Breast epithelium (tissue), 3 donors: ENCODE results near the gene SAMD11.

Experiments
- POLR2A ChIP-seq: fragments of 450-650 bp; IDR thresholded peaks from one replicate; pipeline ENCODE4 v1.6.1; 2016; ENCODE audit warnings: antibody characterized with exemption, mild to moderate bottlenecking, moderate library complexity
- POLR2AphosphoS5 ChIP-seq, 3 donors: sonication (generic); formaldehyde crosslinking; IDR thresholded peaks; one replicate each; pipeline ENCODE4 v1.6.1; 2017; ENCODE audit warnings: antibody characterized with exemption in 3 of 3
- TF ChIP-seq, protein P1 (sequence below), 3 donors: fragments of 450-650 bp; IDR thresholded peaks; one replicate each; pipeline ENCODE4 v1.5.1; 2016 to 2017; ENCODE audit warnings: antibody characterized with exemption in 3 of 3, mild to moderate bottlenecking in 3 of 3, moderate library complexity in 3 of 3

DNA sequence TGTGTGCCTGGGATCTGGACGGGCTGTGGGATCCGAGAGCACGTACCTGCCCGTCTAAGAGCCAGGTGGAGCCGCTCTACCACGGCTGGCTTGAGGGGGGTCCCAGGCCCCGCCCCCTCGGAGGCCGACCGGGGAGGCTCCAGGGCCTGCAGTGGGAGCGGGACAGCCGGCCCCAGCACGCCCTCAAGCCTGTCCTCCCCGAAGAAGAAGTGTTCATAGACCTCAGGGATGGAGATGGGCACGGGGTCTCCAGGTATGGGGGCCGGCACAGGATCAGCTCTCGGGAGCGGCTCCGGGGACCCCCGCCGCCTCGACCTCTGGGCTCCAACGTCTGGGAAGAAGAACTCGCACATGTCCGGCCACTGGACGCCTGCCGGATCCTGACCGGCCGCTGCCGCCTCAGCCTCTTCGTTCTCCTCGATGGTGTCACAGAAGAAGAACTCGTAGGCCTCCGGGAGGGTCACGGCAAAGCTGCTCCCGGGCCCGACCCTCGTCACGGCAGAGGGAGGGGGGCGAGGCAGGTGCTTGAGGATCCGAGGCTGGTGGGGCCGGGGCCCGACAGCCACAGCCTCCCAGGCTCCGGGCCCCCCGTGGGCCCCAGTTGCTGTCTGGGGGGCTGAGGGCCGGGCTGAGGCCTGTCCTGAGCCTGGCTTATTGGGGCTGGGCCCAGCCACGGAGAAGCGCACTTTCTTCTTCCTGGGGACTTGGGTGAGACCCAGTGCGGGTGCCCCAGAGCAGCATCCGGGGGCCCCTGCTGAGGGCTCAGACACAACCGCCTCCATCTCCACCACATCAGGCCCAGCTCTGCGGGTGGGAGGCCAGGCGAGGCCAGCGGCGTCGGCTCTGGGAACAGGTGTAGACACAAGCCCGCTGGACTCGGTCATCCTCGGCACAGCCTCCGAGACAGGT lies 55.4 kb downstream of the SAMD11 start:
- TF ChIP-seq, protein P1, sequence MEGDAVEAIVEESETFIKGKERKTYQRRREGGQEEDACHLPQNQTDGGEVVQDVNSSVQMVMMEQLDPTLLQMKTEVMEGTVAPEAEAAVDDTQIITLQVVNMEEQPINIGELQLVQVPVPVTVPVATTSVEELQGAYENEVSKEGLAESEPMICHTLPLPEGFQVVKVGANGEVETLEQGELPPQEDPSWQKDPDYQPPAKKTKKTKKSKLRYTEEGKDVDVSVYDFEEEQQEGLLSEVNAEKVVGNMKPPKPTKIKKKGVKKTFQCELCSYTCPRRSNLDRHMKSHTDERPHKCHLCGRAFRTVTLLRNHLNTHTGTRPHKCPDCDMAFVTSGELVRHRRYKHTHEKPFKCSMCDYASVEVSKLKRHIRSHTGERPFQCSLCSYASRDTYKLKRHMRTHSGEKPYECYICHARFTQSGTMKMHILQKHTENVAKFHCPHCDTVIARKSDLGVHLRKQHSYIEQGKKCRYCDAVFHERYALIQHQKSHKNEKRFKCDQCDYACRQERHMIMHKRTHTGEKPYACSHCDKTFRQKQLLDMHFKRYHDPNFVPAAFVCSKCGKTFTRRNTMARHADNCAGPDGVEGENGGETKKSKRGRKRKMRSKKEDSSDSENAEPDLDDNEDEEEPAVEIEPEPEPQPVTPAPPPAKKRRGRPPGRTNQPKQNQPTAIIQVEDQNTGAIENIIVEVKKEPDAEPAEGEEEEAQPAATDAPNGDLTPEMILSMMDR (IDR thresholded peaks at IDR 0.05), result no peak
- TF ChIP-seq POLR2A (no peak), POLR2AphosphoS5 (IDR thresholded peaks at IDR 0.05) (no peak)
